Fibroblast of lung (primary cell): ENCODE results near the gene BMP8A. TPM values are rescaled to one million over a fixed set of nuclear protein-coding genes. Genes with fewer than 3 reads are reported as not detected.

Experiments used
- DNase-seq, 2 donors: peaks; one replicate each; pipeline versions ENCODE4 v3.0.0 to v3.0.0-alpha.2; 2010; ENCODE audit warnings: low read depth in 2 of 2
- H2AFZ ChIP-seq: 2 replicates; pipeline ENCODE4 v1.5.1; 2012; ENCODE audit warnings: low read length, control low read depth, inconsistent platforms
- H3K27ac ChIP-seq: 2 replicates; pipeline ENCODE4 v1.5.1; 2011; ENCODE audit warnings: low read length, control low read depth; ENCODE audit not compliant: insufficient read depth
- H3K27me3 ChIP-seq: 2 replicates; pipeline ENCODE4 v1.5.1; 2011; ENCODE audit warnings: mild to moderate bottlenecking, low read length; ENCODE audit not compliant: control insufficient read depth, insufficient read depth
- H3K36me3 ChIP-seq: 2 replicates; pipeline ENCODE4 v1.5.1; 2011; ENCODE audit warnings: low read length; ENCODE audit not compliant: control insufficient read depth, insufficient read depth
- H3K4me1 ChIP-seq: 2 replicates; pipeline ENCODE4 v1.5.1; 2011; ENCODE audit warnings: low read length; ENCODE audit not compliant: control insufficient read depth, insufficient read depth; ENCODE audit errors: extremely low read depth
- H3K4me2 ChIP-seq: 2 replicates; pipeline ENCODE4 v1.5.1; 2011; ENCODE audit warnings: low read length, control low read depth; ENCODE audit not compliant: insufficient read depth; ENCODE audit errors: extremely low read depth
- H3K4me3 ChIP-seq, 4 experiments: fragments of 200-600 bp in 1 of 4; sonication (generic) in 1 of 4; replicated peaks in 1 of 4; 2 replicates each; pipeline ENCODE4 v1.5.1; 2011 to 2016; ENCODE audit warnings: low read length in 4 of 4, low read depth in 3 of 4, mild to moderate bottlenecking in 3 of 4, control low read depth in 2 of 4, inconsistent platforms in 1 of 4, mixed read lengths in 1 of 4; ENCODE audit not compliant: insufficient read depth in 1 of 4; ENCODE audit errors: control extremely low read depth in 1 of 4
- H3K79me2 ChIP-seq: 2 replicates; pipeline ENCODE4 v1.5.1; 2012; ENCODE audit warnings: mild to moderate bottlenecking, low read length, inconsistent platforms; ENCODE audit not compliant: control insufficient read depth, insufficient read depth
- H3K9ac ChIP-seq: 2 replicates; pipeline ENCODE4 v1.5.1; 2011; ENCODE audit warnings: mild to moderate bottlenecking, low read length, control low read depth; ENCODE audit not compliant: insufficient read depth
- H3K9me3 ChIP-seq: 2 replicates; pipeline ENCODE4 v1.5.1; 2012; ENCODE audit warnings: low read depth, low read length; ENCODE audit not compliant: control insufficient read depth, insufficient read depth
- H4K20me1 ChIP-seq: 2 replicates; pipeline ENCODE4 v1.5.1; 2011; ENCODE audit warnings: low read length; ENCODE audit not compliant: control insufficient read depth, insufficient read depth; ENCODE audit errors: extremely low read depth
- EZH2 ChIP-seq: IDR thresholded peaks from 2 replicates; pipeline ENCODE4 v1.5.1; 2012; ENCODE audit warnings: low read length, control low read depth, mild to moderate bottlenecking; ENCODE audit errors: missing control alignments
- polyA plus RNA-seq, 2 donors: library from polyadenylated mRNA; depleted of rRNA in 1 of 2; stranded (reverse) in 1 of 2; unstranded in 1 of 2; fragments of >200 nt; gene quantifications; 2 replicates each; pipeline ENCODE4 v1.2.1, GENCODE V29; 2011 to 2012; ENCODE audit warnings: missing spikeins in 1 of 2
- total RNA-seq: library from RNA; depleted of rRNA; stranded (reverse); fragments of >200 nt; gene quantifications from 2 replicates; pipeline ENCODE4 v1.2.1, GENCODE V29; 2014
- TF ChIP-seq, protein P1 (sequence below), 2 donors: IDR thresholded peaks in 1 of 2; conservative IDR thresholded peaks in 1 of 2; 1 replicate in 1 of 2; 2 replicates in 1 of 2; pipeline ENCODE4 v1.5.1; 2011 to 2012; ENCODE audit warnings: low read length in 2 of 2, control low read depth in 1 of 2, inconsistent platforms in 1 of 2, low read depth in 1 of 2, mild to moderate bottlenecking in 1 of 2

Gene BMP8A
- total and polyA plus RNA-seq, 2 donors (not counting 1 experiment from before 2014, with no cell fraction given), result 0.33 to 0.41 TPM

DNA sequence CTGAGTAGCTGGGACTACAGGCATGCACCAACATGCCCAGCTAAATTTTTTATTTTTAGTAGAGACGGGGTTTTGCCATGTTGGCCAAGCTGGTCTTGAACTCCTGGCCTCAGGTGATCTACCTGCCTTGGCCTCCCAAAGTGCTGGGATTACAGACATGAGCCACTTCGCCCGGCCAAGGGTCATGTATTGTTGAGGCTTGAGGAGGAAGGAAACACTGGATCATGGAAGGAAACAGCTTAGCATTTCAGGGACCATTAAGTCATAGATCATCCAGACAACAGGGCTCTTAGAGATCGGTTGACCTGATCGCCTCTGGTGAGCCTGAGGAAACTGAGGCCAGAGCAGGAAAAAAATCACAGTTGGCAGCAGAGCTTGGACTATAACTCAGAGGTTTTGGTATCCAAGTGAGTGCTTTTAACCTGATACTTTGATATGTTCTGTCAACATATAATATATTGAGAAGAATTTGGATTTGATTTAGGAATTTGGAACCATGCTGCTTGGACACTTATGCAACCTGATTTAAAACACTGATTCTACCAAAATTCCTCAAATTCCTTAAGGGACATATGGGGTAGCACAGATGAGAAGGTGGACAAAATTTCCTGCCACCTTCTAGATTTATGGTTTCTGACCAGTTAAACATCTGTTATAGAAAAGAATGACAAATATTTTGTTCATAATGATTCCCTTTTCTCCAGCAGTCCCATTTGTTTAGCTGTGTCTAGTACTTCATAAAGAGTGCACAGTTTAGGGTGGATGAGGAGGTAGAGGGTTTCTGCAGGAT is 13.1 kb upstream of the BMP8A start:
- no peak overlapping the region for H3K4me3 ChIP-seq
- DNase-seq, result no peak
- TF ChIP-seq EZH2, result no peak
- TF ChIP-seq, protein P1, sequence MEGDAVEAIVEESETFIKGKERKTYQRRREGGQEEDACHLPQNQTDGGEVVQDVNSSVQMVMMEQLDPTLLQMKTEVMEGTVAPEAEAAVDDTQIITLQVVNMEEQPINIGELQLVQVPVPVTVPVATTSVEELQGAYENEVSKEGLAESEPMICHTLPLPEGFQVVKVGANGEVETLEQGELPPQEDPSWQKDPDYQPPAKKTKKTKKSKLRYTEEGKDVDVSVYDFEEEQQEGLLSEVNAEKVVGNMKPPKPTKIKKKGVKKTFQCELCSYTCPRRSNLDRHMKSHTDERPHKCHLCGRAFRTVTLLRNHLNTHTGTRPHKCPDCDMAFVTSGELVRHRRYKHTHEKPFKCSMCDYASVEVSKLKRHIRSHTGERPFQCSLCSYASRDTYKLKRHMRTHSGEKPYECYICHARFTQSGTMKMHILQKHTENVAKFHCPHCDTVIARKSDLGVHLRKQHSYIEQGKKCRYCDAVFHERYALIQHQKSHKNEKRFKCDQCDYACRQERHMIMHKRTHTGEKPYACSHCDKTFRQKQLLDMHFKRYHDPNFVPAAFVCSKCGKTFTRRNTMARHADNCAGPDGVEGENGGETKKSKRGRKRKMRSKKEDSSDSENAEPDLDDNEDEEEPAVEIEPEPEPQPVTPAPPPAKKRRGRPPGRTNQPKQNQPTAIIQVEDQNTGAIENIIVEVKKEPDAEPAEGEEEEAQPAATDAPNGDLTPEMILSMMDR (conservative IDR thresholded peaks at IDR 0.05 in 1 of 2, IDR thresholded peaks at IDR 0.05 in 1 of 2; ENCODE audit: low read depth in 1 of 2, low read length in 2 of 2), result no peak
- H3K4me1 ChIP-seq, result no peaks in the 10 kb centered on the region
- H3K9me3 ChIP-seq, result no peaks in the 10 kb centered on the region
- no peaks in the 10 kb centered on the region for H4K20me1 ChIP-seq
- no peak overlapping the region for H2AFZ ChIP-seq
- no peak overlapping the region for H3K4me2 ChIP-seq
- H3K79me2 ChIP-seq, result no peaks in the 10 kb centered on the region
- H3K9ac ChIP-seq, result no peak overlapping the region
- H3K27me3 ChIP-seq, result no peaks in the 10 kb centered on the region
- H3K27ac ChIP-seq, result no peak overlapping the region
- peaks cover 16% of the 10 kb centered on the region for H3K36me3 ChIP-seq

DNA sequence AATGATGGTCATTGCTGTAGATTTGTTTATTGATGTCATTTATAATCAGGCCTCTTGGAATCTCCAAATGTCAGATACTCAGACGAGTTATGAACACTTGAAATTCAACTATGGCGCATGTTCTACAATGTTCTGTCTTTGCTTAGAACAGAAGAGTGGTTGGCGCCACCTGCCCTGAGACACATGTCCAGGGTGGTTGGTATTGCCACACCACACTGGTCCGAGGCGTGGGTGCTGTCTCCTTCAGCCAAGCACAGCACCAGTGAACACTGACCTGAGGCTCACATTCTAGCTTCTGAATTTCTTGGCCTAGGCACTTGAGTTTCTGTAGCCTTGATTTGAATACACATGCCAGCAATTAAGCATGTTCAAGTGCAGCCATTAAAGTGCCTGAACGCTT is 10.1 kb upstream of the BMP8A start:
- no peak for DNase-seq

DNA sequence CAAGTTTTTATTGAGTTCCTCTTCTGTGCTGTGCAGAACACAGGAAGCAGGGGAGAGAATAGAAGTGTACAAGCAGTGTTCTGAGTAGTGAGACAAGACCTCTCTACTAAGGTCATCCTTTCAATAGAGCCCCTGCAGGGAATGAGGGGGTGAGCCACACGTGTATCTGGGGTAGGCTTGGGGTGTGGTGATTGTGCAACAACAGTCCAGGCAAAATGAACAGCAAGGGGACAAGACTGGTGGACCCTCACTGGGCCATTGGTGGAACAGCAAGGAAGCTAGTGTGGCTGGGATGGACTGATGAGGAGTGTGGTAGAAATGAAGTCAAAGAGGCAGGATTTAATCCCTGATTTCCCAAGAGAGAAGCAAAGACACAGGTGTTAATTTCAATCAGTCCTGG is 8.2 kb upstream of the BMP8A start:
- TF ChIP-seq, protein P1 (conservative IDR thresholded peaks at IDR 0.05 in 1 of 2, IDR thresholded peaks at IDR 0.05 in 1 of 2; ENCODE audit: low read depth in 1 of 2, low read length in 2 of 2), result no peak
- no peak for TF ChIP-seq EZH2
- no peak for DNase-seq
- Histone ChIP-seq H3K27me3 (no peaks in the 10 kb centered on the region), H3K4me3 (no peak overlapping the region), H3K4me1 (peaks cover 2% of the 10 kb centered on the region), H4K20me1 (no peaks in the 10 kb centered on the region), H3K4me2 (no peak overlapping the region), H3K27ac (no peak overlapping the region), H3K9ac (no peak overlapping the region), H2AFZ (no peak overlapping the region), H3K9me3 (no peaks in the 10 kb centered on the region), H3K79me2 (no peaks in the 10 kb centered on the region), H3K36me3 (peaks cover 25% of the 10 kb centered on the region)

More for the DNA sequence above, 10.1 kb upstream of the BMP8A start:
- no peak overlapping the region for H3K9ac ChIP-seq
- no peak overlapping the region for H3K4me2 ChIP-seq
- H3K79me2 ChIP-seq, result no peaks in the 10 kb centered on the region
- peaks cover 2% of the 10 kb centered on the region for H3K4me1 ChIP-seq
- H3K4me3 ChIP-seq, result no peak overlapping the region
- H3K27ac ChIP-seq, result no peak overlapping the region
- H3K9me3 ChIP-seq, result no peaks in the 10 kb centered on the region
- no peaks in the 10 kb centered on the region for H4K20me1 ChIP-seq
- H3K27me3 ChIP-seq, result no peaks in the 10 kb centered on the region
- H3K36me3 ChIP-seq, result peaks cover 20% of the 10 kb centered on the region
- H2AFZ ChIP-seq, result no peak overlapping the region
- TF ChIP-seq EZH2, result no peak
- TF ChIP-seq, protein P1 (conservative IDR thresholded peaks at IDR 0.05 in 1 of 2, IDR thresholded peaks at IDR 0.05 in 1 of 2; ENCODE audit: low read depth in 1 of 2, low read length in 2 of 2), result no peak
